ENCODE data around the gene CYP4F22.

Gene CYP4F22

GRCh38 chr19:15540435-15540834, 32.1 kb downstream of the CYP4F22 start:
- no peak for TF ChIP-seq CTCF (IDR thresholded peaks at IDR 0.05; ENCODE audit: insufficient read depth, low read depth, low read length, missing control alignments)
- no peak for DNase-seq (ENCODE audit: low read depth)
- no peak overlapping the region for H3K4me3 ChIP-seq (ENCODE audit: low read depth, low read length)

GRCh38 chr19:15544283-15544682, 36.0 kb downstream of the CYP4F22 start:
- no peak for TF ChIP-seq CTCF (IDR thresholded peaks at IDR 0.05; ENCODE audit: insufficient read depth, low read depth, low read length, missing control alignments)
- no peak overlapping the region for H3K4me3 ChIP-seq (ENCODE audit: low read depth, low read length)
- DNase-seq (ENCODE audit: low read depth) = no peak

- no peak overlapping the region for H3K4me3 ChIP-seq (ENCODE audit: low read depth, low read length)
- no peak for DNase-seq (ENCODE audit: low read depth)
- no peak for TF ChIP-seq CTCF (IDR thresholded peaks at IDR 0.05; ENCODE audit: insufficient read depth, low read depth, low read length, missing control alignments)
Measured at GRCh38 chr19:15544970-15545369, 36.6 kb downstream of the CYP4F22 start.

- no peak for TF ChIP-seq CTCF (IDR thresholded peaks at IDR 0.05; ENCODE audit: insufficient read depth, low read depth, low read length, missing control alignments)
- DNase-seq (ENCODE audit: low read depth) = no peak
Measured at GRCh38 chr19:15548648-15549047, 40.3 kb downstream of the CYP4F22 start.

GRCh38 chr19:15549581-15549980, 41.3 kb downstream of the CYP4F22 start:
- DNase-seq (ENCODE audit: low read depth) = no peak
- TF ChIP-seq CTCF (IDR thresholded peaks at IDR 0.05; ENCODE audit: insufficient read depth, low read depth, low read length, missing control alignments) = no peak
- no peak overlapping the region for H3K4me3 ChIP-seq (ENCODE audit: low read depth, low read length)

More at GRCh38 chr19:15548648-15549047, 40.3 kb downstream of the CYP4F22 start:
- no peak overlapping the region for H3K4me3 ChIP-seq (ENCODE audit: low read depth, low read length)

GRCh38 chr19:15550273-15550672, 41.9 kb downstream of the CYP4F22 start:
- no peak overlapping the region for H3K4me3 ChIP-seq (ENCODE audit: low read depth, low read length)

More at GRCh38 chr19:15550273-15550672, 41.9 kb downstream of the CYP4F22 start:
- DNase-seq (ENCODE audit: low read depth) = no peak
- no peak for TF ChIP-seq CTCF (IDR thresholded peaks at IDR 0.05; ENCODE audit: insufficient read depth, low read depth, low read length, missing control alignments)
